HG02840 (cell line): ENCODE data around the gene LY6G6F.

Source experiments
- ATAC-seq: cut with Tn5 transposase; IDR thresholded peaks from one replicate; pipeline ENCODE4 v1.9.1; 2021; ENCODE audit warnings: mild to moderate bottlenecking, moderate library complexity, moderate number of reproducible peaks; ENCODE audit not compliant: unreplicated experiment, low FRiP score

Gene LY6G6F

GRCh38 chr6:31676322-31676903, 30.3 kb upstream of the LY6G6F start:
- ATAC-seq = no peak

GRCh38 chr6:31676904-31677303, 29.8 kb upstream of the LY6G6F start:
- no peak for ATAC-seq

GRCh38 chr6:31677955-31678354, 28.7 kb upstream of the LY6G6F start:
- ATAC-seq = no peak

GRCh38 chr6:31680226-31681134, 26.2 kb upstream of the LY6G6F start, which contains the start of gene LY6G5C:
TSS of gene LY6G5C (minus strand) at chr6:31681067. CDS start at chr6:31680373, 694 bp downstream.
- no peak for ATAC-seq

GRCh38 chr6:31681135-31681671, 25.5 kb upstream of the LY6G6F start:
- no peak for ATAC-seq

- no peak for ATAC-seq
These were observed 23.1 kb upstream of the LY6G6F start for GRCh38 chr6:31683591-31683990.

GRCh38 chr6:31686483-31686882, 20.2 kb upstream of the LY6G6F start:
- no peak for ATAC-seq

- no peak for ATAC-seq
These were observed 19.3 kb upstream of the LY6G6F start for GRCh38 chr6:31687321-31687720.

- ATAC-seq = no peak
These were observed 18.6 kb upstream of the LY6G6F start for GRCh38 chr6:31687860-31688693.

- ATAC-seq = no peak
These were observed 17.2 kb upstream of the LY6G6F start for GRCh38 chr6:31689249-31690110.

- no peak for ATAC-seq
These were observed 16.2 kb upstream of the LY6G6F start for GRCh38 chr6:31690231-31691077.

GRCh38 chr6:31691078-31691463, 15.6 kb upstream of the LY6G6F start:
- no peak for ATAC-seq

GRCh38 chr6:31691564-31692108, 15.0 kb upstream of the LY6G6F start:
- ATAC-seq = no peak

- ATAC-seq = no peak
These were observed 14.3 kb upstream of the LY6G6F start for GRCh38 chr6:31692353-31692752.

GRCh38 chr6:31692886-31693285, 13.8 kb upstream of the LY6G6F start:
- ATAC-seq = no peak

GRCh38 chr6:31693535-31693934, 13.1 kb upstream of the LY6G6F start:
- no peak for ATAC-seq

- no peak for ATAC-seq
These were observed 9.1 kb upstream of the LY6G6F start for GRCh38 chr6:31697555-31697954.

GRCh38 chr6:31700740-31701401, 5.8 kb upstream of the LY6G6F start:
- ATAC-seq = no peak
